ENCODE results near the gene SLC9A9. TPM values are rescaled to one million over a fixed set of nuclear protein-coding genes. Genes with fewer than 3 reads are reported as not detected.
"Not testable (repeated sequence)": the region's sequence is repeated elsewhere in the genome, so short reads cannot be mapped to it uniquely, and the experiment has no call there.

Gene SLC9A9
- total RNA-seq, 1 experiment from 2014 or later, result 1.5 TPM

GRCh38 chr3:143436231-143436930 lies 411.9 kb downstream of the SLC9A9 start:
- Mint-ChIP-seq H3K27ac (ENCODE audit: unreplicated experiment) (peak overlapping the region; percentile 15), H3K4me1 (ENCODE audit: low read depth, unreplicated experiment) (no peaks in the 10 kb centered on the region), H3K4me3 (ENCODE audit: low read depth, unreplicated experiment) (no peak overlapping the region), H3K9me3 (ENCODE audit: low read depth, unreplicated experiment) (peaks cover 4% of the 10 kb centered on the region), H3K27me3 (ENCODE audit: unreplicated experiment) (no peaks in the 10 kb centered on the region), H3K36me3 (ENCODE audit: insufficient read depth, unreplicated experiment) (no peaks in the 10 kb centered on the region)
- TF ChIP-seq CTCF (IDR thresholded peaks at IDR 0.05; ENCODE audit: unreplicated experiment), result no peak
- intact Hi-C loops (cut with micrococcal nuclease; ENCODE audit: unreplicated experiment), result no loop called here
- BruUV-seq (replicated peaks), result no TSS peak
- CTCF ChIA-PET, result interaction anchor here (0.5 kb wide), 1 partner anchor 327 kb away, joined by 3 read pairs; no protein-coding TSS in a partner anchor
- no peak for DNase-seq

- Mint-ChIP-seq H3K4me1 (ENCODE audit: low read depth, unreplicated experiment) (peaks cover 23% of the 10 kb centered on the region), H3K27ac (ENCODE audit: unreplicated experiment) (no peak overlapping the region), H3K27me3 (ENCODE audit: unreplicated experiment) (no peaks in the 10 kb centered on the region), H3K9me3 (ENCODE audit: low read depth, unreplicated experiment) (peaks cover 4% of the 10 kb centered on the region), H3K4me3 (ENCODE audit: low read depth, unreplicated experiment) (no peak overlapping the region), H3K36me3 (ENCODE audit: insufficient read depth, unreplicated experiment) (no peaks in the 10 kb centered on the region)
- BruUV-seq (replicated peaks), result no TSS peak
- TF ChIP-seq CTCF (IDR thresholded peaks at IDR 0.05; ENCODE audit: unreplicated experiment), result peak; percentile 45
- peak; percentile 45 for DNase-seq
- intact Hi-C loops (cut with micrococcal nuclease; ENCODE audit: unreplicated experiment), result loop anchor here (1.0 kb wide), 1 partner anchor 210 kb away; no protein-coding TSS in a partner anchor
- CTCF ChIA-PET, result interaction anchor here (0.7 to 1.8 kb wide), 4 partner anchors 10 to 299 kb away, joined by 3 to 6 read pairs (median 5); no protein-coding TSS in a partner anchor
Measured at GRCh38 chr3:143433787-143434378, 414.4 kb downstream of the SLC9A9 start.

- DNase-seq; H3K36me3 Mint-ChIP-seq (ENCODE audit: insufficient read depth, unreplicated experiment); H3K4me3 Mint-ChIP-seq (ENCODE audit: low read depth, unreplicated experiment); intact Hi-C loops (cut with micrococcal nuclease; ENCODE audit: unreplicated experiment); H3K27ac Mint-ChIP-seq (ENCODE audit: unreplicated experiment); H3K27me3 Mint-ChIP-seq (ENCODE audit: unreplicated experiment); BruUV-seq (replicated peaks); H3K9me3 Mint-ChIP-seq (ENCODE audit: low read depth, unreplicated experiment): not testable (repeated sequence)
- H3K4me1 Mint-ChIP-seq (ENCODE audit: low read depth, unreplicated experiment), result peaks cover 24% of the 10 kb centered on the region
- CTCF ChIA-PET, result interaction anchor here (0.6 to 1.4 kb wide), 2 partner anchors 12 to 488 kb away, joined by 3 to 5 read pairs; no protein-coding TSS in a partner anchor
Measured at GRCh38 chr3:143431298-143431697, 417.0 kb downstream of the SLC9A9 start.

GRCh38 chr3:143430568-143430967 lies 417.7 kb downstream of the SLC9A9 start:
- Mint-ChIP-seq H3K4me1 (ENCODE audit: low read depth, unreplicated experiment) (peaks cover 24% of the 10 kb centered on the region), H3K36me3 (ENCODE audit: insufficient read depth, unreplicated experiment) (no peaks in the 10 kb centered on the region), H3K27ac (ENCODE audit: unreplicated experiment) (no peak overlapping the region), H3K9me3 (ENCODE audit: low read depth, unreplicated experiment) (peaks cover 4% of the 10 kb centered on the region), H3K4me3 (ENCODE audit: low read depth, unreplicated experiment) (no peak overlapping the region), H3K27me3 (ENCODE audit: unreplicated experiment) (no peaks in the 10 kb centered on the region)
- TF ChIP-seq CTCF (IDR thresholded peaks at IDR 0.05; ENCODE audit: unreplicated experiment), result no peak
- no TSS peak for BruUV-seq (replicated peaks)
- CTCF ChIA-PET, result interaction anchor here (1.4 to 2.0 kb wide), 2 partner anchors 13 kb away, joined by 5 to 6 read pairs; no protein-coding TSS in a partner anchor
- intact Hi-C loops (cut with micrococcal nuclease; ENCODE audit: unreplicated experiment), result no loop called here
- DNase-seq, result no peak

Measured in Calu3 (cell line).